NK-92 treated with Interleukin-12 subunit alpha and Interleukin-12 subunit beta, amount 100 ng/mL, for 24 hours (cell line): ENCODE data around the gene SEC61A2.
"Not testable (repeated sequence)": the region's sequence is repeated elsewhere in the genome, so short reads cannot be mapped to it uniquely, and the experiment has no call there.

ENCODE experiments used
- DNase-seq: peaks from one replicate; lab custom pipeline; 2025; lab: John Stamatoyannopoulos, UW

SEC61A2 gene

DNA sequence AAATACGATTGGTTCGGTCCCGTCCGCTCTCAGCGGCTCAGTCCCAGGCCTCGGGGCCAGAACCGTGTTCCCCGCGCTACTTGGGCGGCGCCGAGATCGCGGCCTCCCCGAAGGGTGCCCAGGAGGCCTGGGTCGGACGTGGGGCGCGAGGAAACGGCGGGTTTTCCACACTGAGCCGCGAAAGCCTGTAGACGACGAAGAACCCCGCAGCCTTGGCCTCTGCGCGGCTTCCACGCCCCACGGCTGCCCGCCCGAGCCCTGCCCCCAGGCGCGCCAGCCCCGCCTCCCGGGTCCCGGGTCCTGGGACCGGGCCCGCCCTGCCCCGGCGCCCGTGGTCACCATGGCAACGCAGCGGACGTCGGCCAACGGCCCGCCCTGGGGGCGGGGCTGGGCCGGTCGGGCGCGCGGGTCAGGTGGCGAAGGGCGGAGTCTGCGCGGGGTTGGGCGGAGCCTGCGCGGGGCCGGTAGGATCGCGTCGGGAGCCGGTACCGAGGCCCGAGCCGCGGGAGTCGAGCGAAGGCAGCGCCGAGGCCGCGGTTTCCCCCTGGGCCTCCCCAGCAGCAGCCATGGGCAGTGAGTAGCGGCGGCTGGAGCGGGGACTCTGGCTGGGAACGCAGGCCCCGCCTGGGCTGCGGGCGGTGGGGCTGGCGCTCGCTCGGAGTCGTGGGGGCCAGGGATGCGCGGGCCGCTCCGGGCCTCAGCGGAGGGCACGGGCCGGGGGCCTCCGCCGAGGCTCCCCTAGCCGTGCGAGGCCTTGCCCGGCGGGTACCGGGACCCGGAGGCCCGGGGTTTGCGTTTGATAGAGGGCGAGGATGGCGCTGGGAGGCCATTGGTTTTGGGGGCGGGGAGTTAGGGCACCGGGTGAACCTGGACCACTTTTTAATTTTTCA is at the start of gene SEC61A2:
Gene SEC61A2, plus strand, starts transcription at position 456 of the 890 bp plus-strand sequence. Its CDS starts 111 bp downstream, at position 567.
- DNase-seq: peak; percentile 60

DNA sequence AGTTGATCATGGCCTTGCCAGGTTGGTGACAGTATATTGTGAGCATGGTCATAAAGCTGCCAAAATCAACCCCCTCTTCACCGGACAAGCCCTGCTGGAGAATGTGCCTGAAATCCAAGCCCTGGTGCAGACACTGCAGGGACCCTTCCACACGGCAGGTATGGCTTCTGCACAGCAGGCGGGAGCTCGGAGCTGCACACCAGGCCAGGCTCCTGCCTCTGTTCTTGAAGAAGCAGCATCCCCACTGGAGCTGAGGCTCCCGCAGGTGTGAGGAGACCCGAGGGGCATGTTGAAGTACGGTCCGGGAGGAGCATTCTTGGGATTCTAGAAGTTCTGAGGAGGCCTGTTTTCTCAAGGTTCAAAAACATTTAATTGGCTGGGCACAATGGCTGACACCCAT is 48.0 kb upstream of the SEC61A2 start:
- DNase-seq: no peak

DNA sequence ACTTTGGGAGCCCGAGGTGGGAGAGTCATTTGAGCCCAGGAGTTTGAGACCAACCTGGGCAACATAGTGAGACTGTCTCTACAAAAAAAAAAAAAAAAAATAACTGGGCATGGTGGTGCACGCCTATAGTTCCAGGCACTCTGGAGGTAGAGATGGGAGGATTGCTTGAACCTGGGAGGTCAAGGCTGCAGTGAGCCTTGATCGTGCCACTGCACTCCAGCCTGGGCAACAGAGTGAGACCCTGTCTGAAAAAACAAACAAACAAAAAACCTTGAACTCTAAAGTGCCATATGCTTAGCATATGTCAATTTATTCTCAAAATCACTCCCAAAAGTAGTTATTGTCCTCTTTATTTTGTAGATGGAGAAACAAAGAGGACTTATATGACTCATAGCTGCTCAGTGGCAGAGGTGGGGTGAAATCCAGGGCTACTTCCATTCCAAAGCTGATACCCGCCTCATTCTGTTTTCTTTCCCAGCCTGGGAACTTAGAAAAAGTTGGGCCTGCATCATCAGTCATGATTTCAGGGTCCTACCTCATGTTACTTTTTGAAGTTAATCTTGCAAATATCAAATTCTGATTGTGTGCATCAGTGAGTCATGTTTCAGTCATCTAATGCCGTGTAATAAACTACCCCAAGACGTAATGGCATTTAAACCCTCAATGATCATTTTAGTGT is 47.5 kb upstream of the SEC61A2 start:
- no peak for DNase-seq

DNA sequence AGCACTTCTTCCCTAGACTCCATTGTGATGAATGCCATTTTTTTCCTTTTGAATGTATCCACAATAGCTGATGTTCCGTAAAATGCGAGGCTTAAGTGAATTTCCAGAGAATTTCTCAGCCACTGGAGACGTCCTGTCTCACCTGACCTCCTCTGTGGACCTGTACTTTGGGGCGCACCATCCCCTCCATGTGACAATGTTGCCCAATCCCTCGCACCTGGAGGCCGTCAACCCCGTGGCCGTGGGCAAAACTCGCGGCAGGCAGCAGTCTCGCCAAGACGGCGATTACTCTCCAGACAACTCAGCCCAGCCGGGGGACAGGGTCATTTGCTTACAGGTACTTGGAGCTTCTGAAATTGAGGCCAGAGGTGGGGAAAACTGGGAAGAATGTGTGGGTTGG is 40.6 kb upstream of the SEC61A2 start:
- DNase-seq: no peak

DNA sequence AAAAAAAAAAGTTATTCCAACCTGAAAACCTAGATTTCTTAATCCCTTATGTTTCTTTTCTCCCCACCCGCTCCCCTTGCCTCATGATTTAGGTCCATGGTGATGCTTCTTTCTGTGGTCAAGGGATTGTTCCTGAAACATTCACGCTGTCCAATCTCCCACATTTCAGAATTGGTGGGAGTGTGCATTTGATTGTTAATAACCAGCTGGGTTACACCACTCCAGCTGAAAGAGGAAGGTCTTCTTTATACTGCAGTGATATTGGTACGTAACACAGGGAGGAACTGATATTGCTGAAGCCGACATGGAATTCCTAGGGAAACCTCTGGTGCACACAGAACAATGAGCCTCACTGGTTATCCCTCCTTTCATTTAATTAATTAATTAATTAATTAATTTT is 38.1 kb upstream of the SEC61A2 start:
- DNase-seq: no peak

DNA sequence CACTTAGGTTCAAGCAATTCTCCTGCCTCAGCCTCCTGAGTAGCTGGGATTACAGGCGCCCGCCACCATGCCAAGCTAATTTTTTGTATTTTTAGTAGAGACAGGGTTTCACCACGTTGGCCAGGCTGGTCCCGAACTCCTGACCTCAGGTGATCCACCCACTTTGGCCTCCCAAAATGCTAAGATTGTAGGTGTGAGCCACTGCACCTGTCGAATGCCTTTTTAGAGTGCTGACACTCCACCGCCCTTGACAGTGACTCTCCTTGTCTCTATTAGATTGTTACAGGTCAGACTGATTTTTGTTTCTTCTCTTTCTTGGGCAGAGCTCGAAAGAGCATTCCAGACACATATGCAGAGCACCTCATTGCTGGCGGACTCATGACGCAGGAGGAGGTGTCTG is 32.1 kb upstream of the SEC61A2 start:
- not testable (repeated sequence) for DNase-seq

DNA sequence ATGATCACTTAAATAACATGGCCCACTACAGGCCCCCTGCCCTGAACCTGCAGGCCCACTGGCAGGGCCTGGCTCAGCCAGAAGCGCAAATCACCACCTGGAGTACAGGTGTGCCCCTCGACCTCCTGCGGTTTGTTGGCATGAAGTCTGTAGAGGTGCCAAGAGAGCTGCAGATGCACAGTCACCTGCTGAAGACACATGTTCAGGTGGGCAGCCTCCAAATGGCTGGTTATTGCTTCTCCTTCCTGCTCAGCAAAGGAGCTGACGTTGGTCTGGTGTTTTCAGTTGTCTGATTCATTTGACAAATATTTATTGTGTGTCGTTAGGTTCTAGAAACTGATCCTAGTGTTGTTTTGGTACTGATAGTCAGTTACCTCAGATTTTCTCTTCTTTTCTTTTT is 31.7 kb upstream of the SEC61A2 start:
- DNase-seq: no peak

DNA sequence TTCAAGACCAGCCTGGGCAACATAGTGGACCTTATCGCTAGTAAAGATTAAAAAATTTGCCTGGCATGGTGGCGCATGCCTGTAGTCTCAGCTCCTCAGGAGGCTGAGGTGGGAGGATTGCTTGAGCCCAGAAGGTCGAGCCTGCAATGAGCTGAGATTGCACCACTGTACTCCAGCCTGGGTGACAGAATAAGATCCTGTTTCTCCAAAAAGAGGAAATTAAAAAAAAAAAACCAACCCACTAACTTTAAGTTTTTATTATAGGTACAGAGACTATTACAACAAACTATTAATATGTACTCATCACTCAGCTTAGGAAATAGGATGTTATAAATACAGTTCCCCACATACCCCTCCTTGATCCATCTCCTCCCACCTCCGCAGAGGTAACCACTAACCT is 30.5 kb upstream of the SEC61A2 start:
- no peak for DNase-seq

DNA sequence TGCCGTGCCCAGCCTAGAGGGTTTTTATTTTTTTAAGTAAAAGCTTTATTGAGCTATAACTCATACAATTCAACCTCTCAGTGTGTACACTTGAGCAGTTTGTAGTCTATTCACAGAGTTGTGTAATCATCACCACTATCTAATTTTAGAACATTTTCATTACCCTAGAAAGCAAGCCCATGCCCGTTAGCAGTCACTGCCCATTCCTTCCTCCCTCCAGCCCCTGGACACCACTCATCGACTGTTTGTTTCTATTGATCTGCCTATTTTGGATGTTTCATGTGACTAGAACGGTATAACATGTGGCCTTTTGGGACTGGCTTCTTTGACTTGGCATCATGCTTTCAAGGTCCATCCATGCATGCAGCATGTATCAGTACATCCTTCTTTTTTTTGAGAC is 25.7 kb upstream of the SEC61A2 start:
- no peak for DNase-seq

DNA sequence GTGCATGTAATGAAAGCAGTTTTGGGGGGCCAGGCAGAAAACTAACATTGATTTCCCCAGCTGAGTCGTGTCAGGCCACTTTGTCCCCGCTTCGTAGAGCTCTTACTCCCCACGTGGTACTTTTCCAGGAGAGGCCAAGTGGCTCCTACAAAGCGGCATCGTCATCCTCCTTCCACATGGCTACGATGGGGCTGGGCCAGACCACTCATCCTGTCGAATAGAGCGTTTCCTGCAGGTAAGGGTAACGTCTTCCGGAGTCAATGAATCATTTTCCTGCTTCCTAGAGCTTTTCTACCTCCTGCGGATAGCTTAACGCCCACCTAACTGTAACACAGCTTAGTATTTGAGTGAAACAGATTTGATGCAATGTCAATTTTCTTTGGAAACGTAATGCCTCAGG is 21.7 kb upstream of the SEC61A2 start:
- no peak for DNase-seq

DNA sequence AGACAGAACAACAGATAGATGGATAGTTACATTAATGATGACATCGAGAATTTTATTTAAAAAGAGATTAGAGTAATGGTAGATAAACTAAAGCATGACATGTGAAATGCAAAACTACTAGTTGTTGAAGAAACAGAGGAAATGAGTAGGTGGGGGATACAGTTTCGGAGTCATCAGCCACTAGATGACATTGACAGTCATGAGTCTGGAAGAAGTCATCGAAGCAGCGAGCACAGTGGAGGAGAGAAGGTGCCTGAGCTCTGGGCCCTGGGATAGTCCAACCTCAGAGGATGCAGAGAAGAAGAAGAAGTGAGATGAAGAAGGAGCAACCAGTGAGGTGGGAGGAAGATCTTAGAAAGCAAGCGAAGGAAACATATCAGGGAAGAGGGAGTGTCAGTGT is 20.2 kb upstream of the SEC61A2 start:
- no peak for DNase-seq

DNA sequence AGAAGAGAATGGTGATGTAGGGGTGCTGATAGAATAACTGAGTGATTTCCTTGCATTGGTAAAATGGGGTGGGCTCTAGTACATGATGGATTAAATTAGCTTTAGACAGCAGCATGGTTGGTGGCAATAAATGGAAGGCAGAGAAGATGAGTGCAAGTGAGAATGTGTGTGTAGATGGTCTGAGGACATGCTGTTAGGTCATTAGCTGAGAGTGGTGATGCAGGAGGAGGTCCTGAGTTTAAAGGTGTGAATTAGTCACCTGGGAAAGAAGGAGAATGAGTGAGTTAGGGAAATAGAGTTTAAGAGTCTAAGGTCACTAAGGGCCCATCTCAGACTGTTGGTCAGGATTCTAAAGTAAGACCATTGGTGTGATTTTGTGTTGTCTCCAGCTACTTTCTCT is 17.9 kb upstream of the SEC61A2 start:
- no peak for DNase-seq

DNA sequence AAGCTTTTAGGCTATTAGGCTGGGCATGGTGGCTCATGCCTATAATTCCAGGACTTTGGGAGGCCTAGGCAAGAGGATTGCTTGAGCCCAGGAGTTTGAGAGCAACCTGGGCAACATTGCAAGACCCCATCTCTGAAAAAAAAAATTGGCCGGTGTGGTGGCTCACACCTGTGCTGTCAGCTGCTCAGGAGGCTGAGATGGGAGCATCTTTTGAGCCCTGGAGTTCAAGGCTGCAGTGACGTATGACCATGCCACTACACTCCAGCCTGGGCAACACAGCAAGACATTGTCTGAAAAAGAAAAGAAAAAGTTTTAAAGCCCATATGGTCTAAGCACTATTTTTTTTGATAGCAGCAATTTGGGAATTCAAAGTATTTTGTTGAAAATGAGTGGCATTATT is 15.8 kb upstream of the SEC61A2 start:
- no peak for DNase-seq

DNA sequence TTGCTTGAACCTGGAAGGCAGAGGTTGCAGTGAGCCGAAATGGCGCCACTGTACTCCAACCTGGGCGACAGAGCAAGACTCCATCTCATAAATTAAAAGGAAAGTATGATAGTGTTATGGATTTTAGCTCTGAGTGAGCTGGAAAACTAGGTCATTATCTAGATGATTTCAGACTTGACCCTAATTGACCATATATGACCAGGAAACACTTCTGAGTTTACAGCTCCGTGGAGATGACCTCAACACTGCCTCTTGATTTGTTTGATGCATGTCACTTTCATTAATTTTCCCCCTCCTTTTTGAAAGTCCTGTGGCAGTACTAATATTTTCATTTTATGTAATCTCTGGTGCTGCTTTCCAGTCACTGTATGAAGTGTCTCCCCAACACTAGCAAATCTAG is 7.8 kb upstream of the SEC61A2 start:
- DNase-seq: no peak

DNA sequence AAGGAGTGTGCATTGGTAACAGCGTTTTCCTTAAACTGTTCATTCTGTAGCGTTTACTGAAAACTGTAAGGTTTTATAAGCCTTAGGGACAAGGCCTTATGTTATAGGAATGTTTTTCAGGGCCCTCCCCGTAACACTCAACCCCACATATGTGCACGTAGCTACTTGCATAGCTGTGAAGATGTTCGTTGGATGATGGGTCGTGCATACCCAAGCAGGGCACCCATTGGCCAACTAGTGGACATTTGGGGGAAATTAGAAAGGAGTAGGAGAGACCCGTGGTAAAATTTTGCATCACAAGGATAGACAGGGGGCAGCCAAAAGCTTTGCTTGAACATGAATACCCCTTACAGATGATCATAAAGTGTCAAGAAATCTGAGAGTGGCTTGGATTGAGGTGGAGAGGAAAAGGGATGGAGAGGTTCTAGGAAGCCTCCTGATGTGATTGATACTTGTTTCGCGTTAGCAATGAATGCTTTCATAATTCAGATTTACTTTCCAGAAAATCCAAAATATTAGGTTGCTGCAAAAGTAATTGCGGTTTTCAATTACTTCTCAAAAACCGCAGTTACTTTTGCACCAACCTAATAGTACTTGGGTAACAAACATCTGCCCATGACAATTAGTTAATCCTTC is 878 bp downstream of the SEC61A2 start:
- peak; percentile 2 for DNase-seq

DNA sequence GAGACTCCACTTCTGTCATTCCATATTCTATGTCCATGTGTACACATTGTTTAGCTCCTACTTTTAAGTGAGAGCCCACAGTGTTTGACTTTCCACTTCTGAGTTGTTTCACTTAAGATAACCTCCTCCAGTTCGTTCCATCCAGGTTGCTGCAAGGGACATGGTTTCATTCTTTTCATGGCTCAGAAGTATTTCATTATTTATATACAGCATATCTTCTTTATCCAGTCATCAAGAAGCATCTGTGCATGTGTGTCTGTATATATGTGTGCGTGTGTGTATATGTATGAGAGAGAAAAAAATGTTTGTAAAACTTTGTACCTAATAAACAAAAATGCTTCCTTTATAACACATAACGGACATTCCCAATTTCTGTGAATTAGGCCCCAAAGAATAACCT is 6.2 kb downstream of the SEC61A2 start:
- no peak for DNase-seq

DNA sequence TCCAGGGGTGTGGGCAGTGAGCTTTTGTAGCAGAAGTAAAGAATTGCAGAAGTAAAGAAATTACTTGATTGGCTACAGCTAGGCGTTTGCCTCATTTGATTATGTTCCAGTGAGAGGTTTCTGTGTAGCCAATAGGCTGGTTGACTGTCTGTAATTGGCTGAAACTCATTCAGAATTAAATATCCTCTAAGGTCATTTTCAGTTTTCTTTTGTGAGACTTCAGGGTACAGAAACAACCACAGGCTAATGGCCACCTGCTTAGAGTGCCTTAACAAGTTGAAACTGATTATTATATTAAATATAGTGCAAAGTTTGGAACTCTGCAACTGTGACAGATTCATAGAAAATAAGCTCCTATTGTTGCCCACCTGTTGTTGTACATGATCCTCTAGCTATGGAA is 10.6 kb downstream of the SEC61A2 start:
- DNase-seq: no peak

DNA sequence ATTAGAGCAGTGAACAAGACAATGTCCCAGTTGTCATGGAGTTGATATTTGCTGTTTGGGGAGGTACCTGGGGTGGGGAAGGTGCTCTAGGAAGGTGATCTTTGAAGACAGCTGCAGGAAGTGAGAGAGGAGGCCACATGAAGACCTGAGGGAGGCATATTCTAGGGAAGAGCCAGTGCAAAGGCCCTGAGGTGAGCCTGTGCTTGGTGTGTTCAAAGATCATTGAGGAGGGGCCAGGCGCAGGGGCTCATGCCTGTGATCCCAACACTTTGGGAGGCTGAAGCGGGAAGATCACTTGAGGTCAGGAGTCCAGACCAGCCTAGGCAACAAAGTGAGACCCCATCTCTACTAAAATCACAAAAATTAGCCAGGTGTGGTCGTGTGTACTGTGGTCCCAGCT is 15.1 kb downstream of the SEC61A2 start:
- no peak for DNase-seq

DNA sequence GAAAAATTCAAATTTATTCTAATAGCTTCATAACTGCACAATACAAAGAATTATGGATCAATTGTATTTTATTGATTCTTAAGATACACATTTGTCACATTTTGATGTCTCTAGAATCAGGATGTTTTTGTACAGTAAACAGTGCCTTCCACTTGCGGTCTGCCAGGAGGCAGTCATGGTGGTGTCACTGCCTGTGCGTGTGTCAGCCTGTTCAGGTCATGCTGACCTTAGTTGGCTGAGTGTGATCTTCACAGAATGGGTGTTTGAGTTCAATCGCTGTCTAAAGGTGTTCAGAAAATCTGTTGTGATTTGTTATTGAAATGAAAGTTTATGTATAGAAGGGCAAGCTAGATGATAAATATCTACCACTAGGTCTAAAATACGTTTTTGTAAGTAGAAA is 20.7 kb downstream of the SEC61A2 start:
- DNase-seq: no peak

DNA sequence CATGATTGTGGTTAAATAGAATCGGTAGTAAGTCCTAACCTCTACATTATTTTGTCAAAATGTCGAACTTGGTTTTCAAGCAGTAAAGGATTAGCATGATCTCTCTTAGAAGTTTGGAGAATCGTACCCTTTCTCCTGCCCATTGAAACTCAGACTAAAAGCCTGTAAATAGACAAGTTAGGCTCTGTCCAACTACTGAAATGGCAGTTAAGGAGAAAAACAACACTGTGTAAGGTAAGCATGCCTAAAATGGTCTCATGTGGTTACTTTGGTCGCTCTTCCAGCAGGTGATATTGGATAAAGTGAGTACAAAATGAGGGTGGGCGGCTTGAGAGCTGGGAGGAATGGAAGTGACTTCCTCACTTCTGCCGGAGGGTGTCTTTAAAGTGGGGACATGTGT is 25.0 kb downstream of the SEC61A2 start:
- no peak for DNase-seq

DNA sequence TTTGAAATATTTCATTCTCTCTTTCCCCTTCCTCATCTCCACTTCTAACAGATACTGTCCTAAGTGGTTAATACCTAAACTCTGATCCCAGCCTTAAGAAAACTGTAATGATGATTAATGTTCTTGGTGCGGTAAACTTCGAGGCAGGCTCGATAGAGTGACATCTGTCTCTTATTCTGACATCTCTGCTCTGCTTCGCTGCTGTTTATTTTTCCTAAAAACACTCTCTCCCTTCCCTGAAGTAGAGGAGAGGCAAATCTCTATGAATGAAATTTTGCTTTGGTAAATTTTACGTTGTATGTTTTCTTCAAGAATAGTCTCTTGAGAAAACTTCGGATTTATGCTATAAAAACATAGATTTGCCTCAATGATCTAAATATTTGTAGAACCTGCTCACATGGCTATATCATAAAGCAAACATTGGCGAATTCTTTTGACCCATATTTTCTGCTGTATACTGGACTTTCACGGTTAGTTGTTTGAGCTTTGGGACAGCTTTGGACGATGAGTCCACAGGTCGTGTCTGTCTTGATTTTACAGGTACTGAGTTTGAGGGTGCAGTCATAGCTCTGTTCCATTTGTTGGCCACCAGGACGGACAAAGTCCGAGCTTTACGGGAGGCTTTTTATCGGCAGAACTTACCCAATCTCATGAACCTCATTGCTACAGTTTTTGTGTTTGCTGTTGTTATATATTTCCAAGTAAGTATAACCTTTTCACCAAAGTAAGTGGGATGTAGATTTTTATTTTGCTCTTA is 27.1 kb downstream of the SEC61A2 start:
- no peak for DNase-seq

DNA sequence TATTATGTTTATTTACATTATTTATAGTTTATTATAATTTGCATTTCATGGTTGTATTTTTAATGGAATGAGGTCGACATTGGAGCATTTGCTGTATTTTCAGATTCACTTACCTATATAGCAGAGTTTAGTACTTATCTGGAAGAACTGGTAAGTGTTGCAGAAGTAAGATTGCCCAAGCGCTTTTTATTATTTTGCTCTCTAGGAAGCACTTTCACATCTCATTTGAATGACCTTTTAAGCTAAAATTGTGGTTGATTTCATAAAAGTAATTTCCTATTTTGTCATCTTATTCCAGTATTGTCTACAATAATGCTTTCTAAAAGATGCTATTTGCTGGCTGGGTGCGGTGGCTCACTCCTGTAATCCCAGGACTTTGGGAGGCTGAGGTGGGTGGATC is 28.6 kb downstream of the SEC61A2 start:
- no peak for DNase-seq
